ENCODE measurements around the gene FAM83F. TPM values are rescaled to one million over a fixed set of nuclear protein-coding genes. Genes with fewer than 3 reads are reported as not detected.
A peak's percentile ranks its signal among the peaks of the same experiment; 100 is the strongest.

The FAM83F gene
- total RNA-seq, 1 experiment from 2014 or later, result 28.1 TPM

DNA sequence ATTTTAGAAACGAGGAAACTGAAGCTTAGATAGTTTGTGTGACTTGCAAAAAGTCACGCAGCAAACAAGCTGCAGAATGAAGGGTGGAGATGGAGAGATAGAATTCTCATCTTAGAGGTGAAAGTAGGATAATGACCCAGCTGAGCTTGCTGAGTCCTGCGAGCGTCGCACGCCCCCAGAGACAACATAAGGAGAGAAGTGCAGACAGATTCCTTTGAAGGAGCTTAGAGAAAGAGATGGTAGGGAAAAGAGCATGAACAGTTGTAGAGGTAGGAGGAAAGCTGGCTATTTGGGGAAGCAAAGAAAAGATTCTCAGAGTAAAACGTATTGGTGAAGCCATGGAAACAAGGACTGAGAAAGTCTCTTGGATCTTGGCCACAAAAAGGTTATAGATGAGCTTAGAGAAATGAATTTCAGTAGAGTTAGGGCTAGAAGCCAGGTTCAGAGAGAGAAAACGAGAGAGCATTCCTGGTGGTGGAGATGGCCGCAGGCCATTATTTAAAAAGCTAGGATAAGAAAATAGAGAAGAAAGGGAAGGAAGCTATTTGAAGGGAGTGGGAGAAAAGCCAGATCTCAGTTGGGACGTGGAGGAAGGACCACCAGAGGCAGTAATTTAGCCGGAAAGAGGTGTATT, 44.8 kb downstream of the FAM83F start:
- no peaks in the 10 kb centered on the region; the same call in 1 of the 2 replicates for H3K27me3 ChIP-seq (ENCODE audit: control insufficient read depth, insufficient read depth, low read length)
- DNase-seq, result no peak
- no peaks in the 10 kb centered on the region for H3K36me3 ChIP-seq (replicated peaks; ENCODE audit: control insufficient read depth, insufficient read depth, low read length)
- H3K4me3 ChIP-seq (ENCODE audit: insufficient read depth, low read depth, low read length), result no peak overlapping the region

DNA sequence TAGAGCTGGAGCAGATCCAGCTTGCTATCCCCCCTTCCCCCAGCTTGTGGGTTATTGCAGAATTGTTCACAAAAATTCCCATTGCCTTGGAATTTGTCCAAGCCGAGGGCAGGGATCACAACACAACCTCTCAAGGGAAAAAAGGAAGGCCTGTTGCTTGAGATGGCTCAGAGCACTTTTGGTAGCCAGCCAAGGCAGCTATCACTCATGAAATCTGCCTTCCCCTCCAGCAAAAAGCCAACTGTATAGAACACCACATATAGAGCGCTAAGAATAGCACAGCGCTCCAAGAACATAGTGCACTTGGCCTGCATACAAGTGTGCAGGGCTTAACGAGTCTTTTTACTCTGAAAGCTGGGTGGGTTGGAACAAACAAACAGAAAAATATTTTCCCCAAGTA, 46.2 kb downstream of the FAM83F start:
- DNase-seq, result no peak
- H3K36me3 ChIP-seq (replicated peaks; ENCODE audit: control insufficient read depth, insufficient read depth, low read length), result no peaks in the 10 kb centered on the region
- peaks cover 2% of the 10 kb centered on the region; the same call in 1 of the 2 replicates for H3K27me3 ChIP-seq (ENCODE audit: control insufficient read depth, insufficient read depth, low read length)
- no peak overlapping the region for H3K4me3 ChIP-seq (ENCODE audit: insufficient read depth, low read depth, low read length)

DNA sequence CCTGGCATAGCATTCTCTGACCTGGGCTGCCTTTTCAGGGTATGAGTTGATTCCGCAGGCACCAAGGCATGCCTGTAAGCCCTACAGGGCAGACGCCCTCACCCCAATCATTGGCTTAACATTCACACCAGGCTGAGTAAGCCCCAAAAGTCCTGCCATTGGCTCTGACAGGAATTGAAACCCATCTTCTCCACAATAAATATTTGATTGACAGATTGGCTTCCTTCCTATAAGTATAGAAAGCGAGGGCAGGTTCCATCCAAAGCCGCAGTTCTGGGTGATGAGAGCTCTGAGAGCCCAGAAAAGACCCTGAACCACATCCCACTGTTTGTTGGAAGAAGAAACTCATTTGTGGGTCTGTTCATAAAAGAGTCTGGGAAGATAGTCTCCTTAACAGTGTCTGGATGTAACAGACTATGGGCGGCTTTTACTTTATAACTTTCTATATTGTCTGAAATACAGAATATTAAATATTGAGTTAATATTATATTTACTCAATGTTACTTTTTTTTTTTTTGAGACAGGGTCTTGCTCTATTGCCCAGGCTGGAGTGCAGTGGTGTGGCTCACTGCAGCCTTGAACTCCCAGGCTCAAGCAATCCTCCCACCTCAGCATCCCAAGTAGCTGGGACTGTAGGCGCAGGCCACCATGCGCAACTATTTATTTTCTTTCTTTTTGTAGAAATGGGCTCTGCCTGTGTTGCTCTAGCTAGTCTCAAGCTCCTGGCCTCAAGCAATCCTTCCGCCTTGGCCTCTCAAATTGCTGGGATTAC, 46.8 kb downstream of the FAM83F start:
- Histone ChIP-seq H3K27me3 (ENCODE audit: control insufficient read depth, insufficient read depth, low read length) (peaks cover 2% of the 10 kb centered on the region; the same call in 1 of the 2 replicates), H3K36me3 (replicated peaks; ENCODE audit: control insufficient read depth, insufficient read depth, low read length) (no peaks in the 10 kb centered on the region), H3K4me3 (ENCODE audit: insufficient read depth, low read depth, low read length) (no peak overlapping the region)
- no peak for DNase-seq

DNA sequence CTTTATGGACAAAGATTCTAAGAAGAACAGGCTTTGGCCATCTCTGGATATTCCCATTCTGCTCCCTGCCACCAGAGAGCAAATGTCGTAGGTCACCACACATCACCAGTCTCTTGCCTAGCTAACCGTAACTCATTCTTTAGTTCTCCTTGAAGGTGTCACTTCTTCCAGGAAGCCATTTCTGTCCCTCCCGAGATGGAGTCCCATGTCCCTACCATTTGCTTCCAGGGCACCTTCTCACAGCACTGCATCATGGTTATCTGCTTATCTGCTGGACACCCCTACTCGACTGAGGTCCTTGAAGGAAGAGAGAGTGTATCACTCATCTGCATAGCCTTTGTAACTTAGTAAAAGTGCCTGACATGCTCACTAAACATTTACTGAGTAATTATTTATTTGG, 47.6 kb downstream of the FAM83F start:
- Histone ChIP-seq H3K27me3 (ENCODE audit: control insufficient read depth, insufficient read depth, low read length) (peaks cover 2% of the 10 kb centered on the region; the same call in 1 of the 2 replicates), H3K36me3 (replicated peaks; ENCODE audit: control insufficient read depth, insufficient read depth, low read length) (no peaks in the 10 kb centered on the region), H3K4me3 (ENCODE audit: insufficient read depth, low read depth, low read length) (no peak overlapping the region)
- DNase-seq, result no peak

DNA sequence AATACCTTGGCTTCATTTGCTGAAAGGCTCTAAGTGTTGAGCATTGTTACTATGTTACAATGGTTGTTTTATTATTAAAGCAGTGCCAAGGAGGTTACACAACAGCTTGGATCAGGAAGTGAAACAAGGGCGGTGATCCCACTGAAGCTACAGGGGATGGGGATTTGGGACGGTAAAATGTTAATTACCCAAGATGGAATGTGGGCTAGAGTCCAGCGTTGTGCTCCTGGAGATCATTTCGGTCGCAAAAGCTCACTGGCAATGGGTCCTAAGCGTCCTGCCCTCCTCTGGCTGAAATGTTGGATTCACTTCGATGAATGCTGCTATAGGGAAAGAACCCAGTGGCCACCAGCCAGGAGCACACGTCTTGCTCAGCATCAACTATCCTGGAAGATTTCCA, 48.3 kb downstream of the FAM83F start:
- DNase-seq, result no peak
- peaks cover 2% of the 10 kb centered on the region; the same call in 1 of the 2 replicates for H3K27me3 ChIP-seq (ENCODE audit: control insufficient read depth, insufficient read depth, low read length)
- no peaks in the 10 kb centered on the region for H3K36me3 ChIP-seq (replicated peaks; ENCODE audit: control insufficient read depth, insufficient read depth, low read length)
- H3K4me3 ChIP-seq (ENCODE audit: insufficient read depth, low read depth, low read length), result no peak overlapping the region

DNA sequence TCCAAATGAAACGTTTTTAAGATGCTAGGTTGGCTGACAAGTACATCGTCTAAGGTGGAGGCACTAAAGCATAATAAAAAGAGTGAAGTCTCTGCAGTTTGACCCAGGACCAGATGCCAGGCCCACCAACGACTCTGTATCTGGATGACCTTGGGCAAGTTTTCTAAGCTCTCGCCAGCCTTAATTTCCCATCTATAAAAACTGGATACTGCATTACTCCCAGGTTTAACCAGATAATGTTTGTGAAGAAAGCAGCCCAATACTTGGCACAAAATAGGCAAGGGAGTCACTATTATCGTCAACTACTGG, 49.0 kb downstream of the FAM83F start:
- Histone ChIP-seq H3K4me3 (ENCODE audit: insufficient read depth, low read depth, low read length) (peak overlapping the region; percentile 83), H3K36me3 (replicated peaks; ENCODE audit: control insufficient read depth, insufficient read depth, low read length) (no peaks in the 10 kb centered on the region), H3K27me3 (ENCODE audit: control insufficient read depth, insufficient read depth, low read length) (peaks cover 2% of the 10 kb centered on the region; the same call in 1 of the 2 replicates)
- no peak for DNase-seq

DNA sequence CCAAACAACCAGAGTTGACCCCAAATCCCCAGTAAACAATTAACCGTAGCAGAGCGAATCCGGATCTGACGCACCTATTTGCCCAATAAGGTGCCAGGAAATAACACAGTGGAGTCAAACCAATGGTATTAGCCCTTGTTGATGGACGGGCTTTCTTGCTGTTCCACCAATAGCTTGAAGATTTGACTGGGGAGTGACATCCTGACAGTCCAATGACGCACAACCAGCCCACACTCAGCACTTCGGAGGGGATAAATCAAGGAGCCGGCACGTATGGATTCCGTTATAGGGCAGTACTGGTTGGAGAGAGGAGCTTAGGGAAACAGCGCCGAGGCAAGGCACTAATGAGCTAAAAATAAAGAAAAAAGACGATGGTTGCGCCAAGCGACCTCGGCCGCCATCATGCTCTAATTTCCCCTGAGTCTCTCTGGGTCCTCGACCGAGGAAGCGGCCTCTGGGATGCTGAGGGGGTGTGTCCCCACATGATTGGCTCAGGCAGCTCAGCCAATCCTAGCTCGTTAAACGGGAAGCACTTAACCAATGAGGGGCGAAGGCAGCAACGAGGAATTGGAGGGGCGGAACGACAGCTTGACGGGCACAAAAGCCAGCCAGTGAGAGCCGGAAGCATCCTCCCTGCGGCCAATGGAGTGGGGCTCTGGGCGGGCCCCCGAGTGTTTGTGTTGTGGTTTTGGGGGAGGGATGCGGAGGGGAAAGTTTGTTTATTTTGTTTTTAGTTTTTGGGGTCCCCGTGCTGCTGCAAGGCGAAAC, 49.5 kb downstream of the FAM83F start:
- H3K27me3 ChIP-seq (ENCODE audit: control insufficient read depth, insufficient read depth, low read length), result peaks cover 2% of the 10 kb centered on the region; the same call in 1 of the 2 replicates
- no peaks in the 10 kb centered on the region for H3K36me3 ChIP-seq (replicated peaks; ENCODE audit: control insufficient read depth, insufficient read depth, low read length)
- peak; percentile 97 for DNase-seq
- H3K4me3 ChIP-seq (ENCODE audit: insufficient read depth, low read depth, low read length), result peak overlapping the region; percentile 83

DNA sequence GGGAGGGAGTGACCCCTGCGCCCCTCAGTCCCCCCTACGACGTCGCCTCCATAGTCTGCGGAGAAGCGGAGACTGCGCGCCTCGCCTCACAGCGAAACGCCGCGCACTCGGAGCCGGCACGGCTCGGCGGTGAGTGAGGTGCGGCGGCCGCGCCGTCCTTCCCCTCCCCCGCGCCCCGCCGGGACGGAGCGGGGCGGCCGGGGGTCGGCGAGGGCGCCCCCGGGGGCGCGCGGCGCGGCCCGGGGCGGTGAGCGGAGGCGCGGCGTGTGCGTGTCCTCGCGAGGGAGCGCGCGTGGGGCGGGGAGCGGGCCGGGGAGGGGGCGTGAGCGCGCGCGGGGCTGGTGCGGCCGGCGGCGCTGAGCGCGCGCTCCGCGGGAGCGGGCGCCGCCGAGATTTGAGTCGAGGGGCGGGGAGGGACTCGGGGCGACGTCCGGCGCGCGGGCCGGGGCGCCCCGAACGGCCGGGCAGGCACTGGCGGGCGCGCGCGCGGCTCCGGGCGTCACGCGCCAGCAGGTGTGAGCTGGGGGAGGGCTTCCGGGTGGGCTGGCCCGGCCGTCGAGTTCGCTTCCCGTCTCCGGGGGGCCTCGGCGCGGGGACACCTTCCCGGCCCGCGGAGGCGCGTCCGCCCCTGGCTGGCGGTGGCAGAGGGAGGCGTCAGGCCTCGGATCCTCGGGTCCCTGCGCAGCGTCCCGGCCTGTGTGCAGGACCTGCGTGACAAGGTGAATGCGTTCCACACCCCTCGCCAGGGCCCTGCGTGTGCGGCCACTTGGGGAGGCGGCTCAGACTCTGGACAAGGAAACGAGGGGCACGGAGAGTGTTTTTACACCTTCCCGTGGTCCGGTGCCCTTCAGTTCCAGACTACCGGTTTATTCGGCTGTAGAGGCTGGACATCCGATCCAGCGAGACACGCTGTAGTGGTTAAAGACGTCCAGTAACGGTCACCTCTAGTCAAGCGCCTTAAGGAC, 50.4 kb downstream of the FAM83F start:
- Histone ChIP-seq H3K4me3 (ENCODE audit: insufficient read depth, low read depth, low read length) (peak overlapping the region; percentile 83), H3K27me3 (ENCODE audit: control insufficient read depth, insufficient read depth, low read length) (peaks cover 2% of the 10 kb centered on the region; the same call in 1 of the 2 replicates), H3K36me3 (replicated peaks; ENCODE audit: control insufficient read depth, insufficient read depth, low read length) (no peaks in the 10 kb centered on the region)
- DNase-seq, result peak; percentile 92

DNA sequence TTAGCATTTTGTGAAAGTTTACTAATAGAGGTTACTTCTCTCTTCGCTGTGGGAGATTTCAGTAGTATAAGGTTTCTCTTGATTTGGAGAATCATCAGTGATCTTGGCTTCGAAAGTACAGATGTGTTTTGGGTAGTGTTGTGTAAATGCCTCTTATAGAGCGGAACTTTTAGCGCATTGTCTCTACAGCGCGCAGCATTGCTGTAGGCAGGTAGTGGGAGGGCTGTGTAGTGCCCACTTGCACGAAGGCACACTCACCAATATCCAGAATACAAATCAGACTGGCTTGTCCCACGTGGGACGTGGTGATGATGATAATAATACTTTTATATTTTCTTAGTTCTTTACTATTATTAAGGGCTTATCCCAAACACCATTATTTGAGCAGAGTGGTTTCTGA, 51.4 kb downstream of the FAM83F start:
- H3K27me3 ChIP-seq (ENCODE audit: control insufficient read depth, insufficient read depth, low read length), result peaks cover 2% of the 10 kb centered on the region; the same call in 1 of the 2 replicates
- H3K36me3 ChIP-seq (replicated peaks; ENCODE audit: control insufficient read depth, insufficient read depth, low read length), result no peaks in the 10 kb centered on the region
- DNase-seq, result no peak
- H3K4me3 ChIP-seq (ENCODE audit: insufficient read depth, low read depth, low read length), result no peak overlapping the region

DNA sequence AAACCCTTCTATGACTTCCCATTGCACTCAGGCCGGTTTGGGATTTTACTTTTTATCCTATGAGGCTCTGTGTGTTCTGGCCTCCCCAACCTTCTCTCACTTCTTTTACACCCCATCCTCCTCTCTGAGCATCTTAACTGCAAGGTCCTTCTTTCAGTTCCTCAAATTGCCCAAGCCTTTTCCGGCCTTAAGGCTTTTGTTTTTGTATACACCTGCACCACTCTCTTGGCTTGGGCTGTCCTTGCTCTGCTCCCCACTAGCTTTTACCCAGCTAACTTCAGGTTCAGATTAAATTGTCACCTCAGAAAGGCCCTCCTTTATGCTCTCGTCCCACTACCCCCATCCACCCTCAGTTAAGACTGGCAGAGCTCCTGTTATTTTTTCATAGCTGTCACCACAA, 55.5 kb downstream of the FAM83F start:
- Histone ChIP-seq H3K4me3 (ENCODE audit: insufficient read depth, low read depth, low read length) (no peak overlapping the region), H3K36me3 (replicated peaks; ENCODE audit: control insufficient read depth, insufficient read depth, low read length) (no peaks in the 10 kb centered on the region), H3K27me3 (ENCODE audit: control insufficient read depth, insufficient read depth, low read length) (peaks cover 2% of the 10 kb centered on the region; the same call in 1 of the 2 replicates)
- DNase-seq, result no peak

DNA sequence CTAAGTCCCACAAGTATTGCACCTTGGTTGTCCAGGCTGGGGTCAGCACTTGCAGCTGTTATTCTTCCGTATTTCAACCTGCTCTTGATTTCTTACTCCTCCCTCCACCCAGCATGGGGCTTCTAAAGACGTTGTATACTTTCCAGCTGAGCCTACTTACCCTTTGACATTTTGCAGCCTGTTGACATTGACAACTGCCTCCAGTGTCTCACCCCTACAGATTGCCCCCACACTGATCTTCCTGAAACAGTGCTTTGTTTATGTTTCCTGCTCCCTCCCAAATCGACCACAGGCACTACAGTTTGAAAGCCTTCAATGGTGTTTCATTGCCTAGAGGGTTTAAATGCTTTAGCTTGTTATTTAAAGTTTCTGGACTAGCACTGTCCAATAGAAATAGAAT, 56.6 kb downstream of the FAM83F start:
- H3K36me3 ChIP-seq (replicated peaks; ENCODE audit: control insufficient read depth, insufficient read depth, low read length), result no peaks in the 10 kb centered on the region
- no peak for DNase-seq
- H3K4me3 ChIP-seq (ENCODE audit: insufficient read depth, low read depth, low read length), result no peak overlapping the region
- H3K27me3 ChIP-seq (ENCODE audit: control insufficient read depth, insufficient read depth, low read length), result no peaks in the 10 kb centered on the region

DNA sequence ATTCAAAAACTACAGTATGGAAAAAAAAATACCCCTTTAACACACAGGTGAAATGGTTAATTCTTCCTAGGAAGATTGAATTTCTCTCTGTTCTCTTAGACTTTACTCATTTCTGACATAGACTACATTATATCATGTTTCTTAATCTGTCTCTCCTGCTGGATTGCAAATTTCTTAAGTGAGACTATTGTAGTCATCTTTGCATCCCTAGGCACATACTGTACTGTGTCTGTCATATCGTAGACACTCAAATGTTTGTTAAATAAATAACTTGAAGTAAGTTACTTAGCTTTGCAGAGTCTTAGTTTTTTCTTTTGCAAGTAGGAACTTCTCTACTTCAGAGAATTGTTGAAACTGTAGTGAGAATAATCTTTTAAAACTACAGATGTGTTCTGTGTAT, 58.7 kb downstream of the FAM83F start:
- DNase-seq, result no peak
- Histone ChIP-seq H3K4me3 (ENCODE audit: insufficient read depth, low read depth, low read length) (no peak overlapping the region), H3K36me3 (replicated peaks; ENCODE audit: control insufficient read depth, insufficient read depth, low read length) (no peaks in the 10 kb centered on the region), H3K27me3 (ENCODE audit: control insufficient read depth, insufficient read depth, low read length) (no peaks in the 10 kb centered on the region)

DNA sequence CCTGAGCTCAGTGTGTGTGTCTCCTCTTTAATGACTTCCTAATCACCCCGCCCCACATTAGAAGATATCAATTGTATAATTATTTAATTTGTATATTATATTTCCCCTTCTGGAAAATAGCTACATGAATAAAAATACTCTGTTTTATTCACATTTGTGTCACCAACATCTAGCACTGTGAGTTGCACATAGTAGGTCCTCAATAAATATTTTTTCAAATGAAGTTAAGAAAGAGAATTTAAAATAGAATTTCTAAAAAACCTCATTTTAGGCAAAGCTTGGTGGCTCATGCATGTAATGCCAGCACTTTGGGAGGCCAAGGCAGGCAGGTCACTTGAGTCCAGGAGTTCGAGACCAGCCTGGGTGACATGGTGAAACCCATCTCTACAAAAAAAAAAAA, 59.7 kb downstream of the FAM83F start:
- no peaks in the 10 kb centered on the region for H3K36me3 ChIP-seq (replicated peaks; ENCODE audit: control insufficient read depth, insufficient read depth, low read length)
- no peaks in the 10 kb centered on the region for H3K27me3 ChIP-seq (ENCODE audit: control insufficient read depth, insufficient read depth, low read length)
- no peak overlapping the region for H3K4me3 ChIP-seq (ENCODE audit: insufficient read depth, low read depth, low read length)
- DNase-seq, result no peak

All from H7 (cell line).